Ishikawa (cell line): ENCODE results near the gene WDR64.

Experiments
- CEBPB ChIP-seq: IDR thresholded peaks from 2 replicates; pipeline ENCODE4 v1.6.1; 2012
- CREB1 ChIP-seq: IDR thresholded peaks from 2 replicates; pipeline ENCODE4 v1.6.1; 2012; ENCODE audit warnings: low read depth
- EGR1 ChIP-seq: IDR thresholded peaks from 2 replicates; pipeline ENCODE4 v1.6.1; 2012
- EP300 ChIP-seq: IDR thresholded peaks from 2 replicates; pipeline ENCODE4 v1.6.1; 2012; ENCODE audit warnings: borderline replicate concordance
- FOXM1 ChIP-seq: IDR thresholded peaks from 2 replicates; pipeline ENCODE4 v1.6.1; 2012; ENCODE audit warnings: low read depth, borderline replicate concordance
- NFIC ChIP-seq: IDR thresholded peaks from 2 replicates; pipeline ENCODE4 v1.6.1; 2012
- RAD21 ChIP-seq: IDR thresholded peaks from 2 replicates; pipeline ENCODE4 v1.6.1; 2012; ENCODE audit warnings: low read depth
- TAF1 ChIP-seq: IDR thresholded peaks from 2 replicates; pipeline ENCODE4 v1.6.1; 2012; ENCODE audit warnings: low read depth, mild to moderate bottlenecking
- TCF12 ChIP-seq: IDR thresholded peaks from 2 replicates; pipeline ENCODE4 v1.6.1; 2012; ENCODE audit warnings: low read depth
- TEAD4 ChIP-seq: IDR thresholded peaks from 2 replicates; pipeline ENCODE4 v1.6.1; 2012
- YY1 ChIP-seq: IDR thresholded peaks from 2 replicates; pipeline ENCODE4 v1.6.1; 2012; ENCODE audit warnings: low read depth
- ZBTB7A ChIP-seq: IDR thresholded peaks from 2 replicates; pipeline ENCODE4 v1.6.1; 2012; ENCODE audit warnings: low read depth
- TF ChIP-seq, protein P1 (sequence below): IDR thresholded peaks from 2 replicates; pipeline ENCODE4 v1.6.1; 2012
- TF ChIP-seq, protein P2 (sequence below): IDR thresholded peaks from 2 replicates; pipeline ENCODE4 v1.6.1; 2012; ENCODE audit warnings: low read depth, mild to moderate bottlenecking

DNA sequence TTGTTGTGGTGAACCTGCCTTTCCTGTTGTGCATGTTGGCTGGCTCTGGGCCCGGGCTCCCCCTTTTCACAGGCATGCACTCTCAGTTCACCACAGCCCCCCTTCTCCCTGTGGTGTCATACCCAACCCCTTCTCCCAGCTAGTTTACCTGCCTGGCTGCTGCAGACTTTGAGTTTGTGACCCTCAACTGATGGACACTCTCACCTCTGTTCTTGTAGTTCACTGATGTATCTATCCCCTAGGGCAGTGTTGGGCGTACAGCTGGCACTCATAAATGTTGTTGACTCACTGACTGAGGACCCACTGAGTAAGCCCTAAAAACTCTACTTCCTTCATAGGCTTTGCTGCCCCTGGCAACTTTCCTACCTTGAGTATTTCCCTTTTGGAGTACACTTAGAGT lies 54.9 kb downstream of the WDR64 start:
- TF ChIP-seq, protein P1, sequence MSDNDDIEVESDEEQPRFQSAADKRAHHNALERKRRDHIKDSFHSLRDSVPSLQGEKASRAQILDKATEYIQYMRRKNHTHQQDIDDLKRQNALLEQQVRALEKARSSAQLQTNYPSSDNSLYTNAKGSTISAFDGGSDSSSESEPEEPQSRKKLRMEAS: no peak
- TF ChIP-seq TAF1: no peak
- no peak for TF ChIP-seq EGR1
- TF ChIP-seq TEAD4: no peak
- no peak for TF ChIP-seq NFIC
- TF ChIP-seq, protein P2, sequence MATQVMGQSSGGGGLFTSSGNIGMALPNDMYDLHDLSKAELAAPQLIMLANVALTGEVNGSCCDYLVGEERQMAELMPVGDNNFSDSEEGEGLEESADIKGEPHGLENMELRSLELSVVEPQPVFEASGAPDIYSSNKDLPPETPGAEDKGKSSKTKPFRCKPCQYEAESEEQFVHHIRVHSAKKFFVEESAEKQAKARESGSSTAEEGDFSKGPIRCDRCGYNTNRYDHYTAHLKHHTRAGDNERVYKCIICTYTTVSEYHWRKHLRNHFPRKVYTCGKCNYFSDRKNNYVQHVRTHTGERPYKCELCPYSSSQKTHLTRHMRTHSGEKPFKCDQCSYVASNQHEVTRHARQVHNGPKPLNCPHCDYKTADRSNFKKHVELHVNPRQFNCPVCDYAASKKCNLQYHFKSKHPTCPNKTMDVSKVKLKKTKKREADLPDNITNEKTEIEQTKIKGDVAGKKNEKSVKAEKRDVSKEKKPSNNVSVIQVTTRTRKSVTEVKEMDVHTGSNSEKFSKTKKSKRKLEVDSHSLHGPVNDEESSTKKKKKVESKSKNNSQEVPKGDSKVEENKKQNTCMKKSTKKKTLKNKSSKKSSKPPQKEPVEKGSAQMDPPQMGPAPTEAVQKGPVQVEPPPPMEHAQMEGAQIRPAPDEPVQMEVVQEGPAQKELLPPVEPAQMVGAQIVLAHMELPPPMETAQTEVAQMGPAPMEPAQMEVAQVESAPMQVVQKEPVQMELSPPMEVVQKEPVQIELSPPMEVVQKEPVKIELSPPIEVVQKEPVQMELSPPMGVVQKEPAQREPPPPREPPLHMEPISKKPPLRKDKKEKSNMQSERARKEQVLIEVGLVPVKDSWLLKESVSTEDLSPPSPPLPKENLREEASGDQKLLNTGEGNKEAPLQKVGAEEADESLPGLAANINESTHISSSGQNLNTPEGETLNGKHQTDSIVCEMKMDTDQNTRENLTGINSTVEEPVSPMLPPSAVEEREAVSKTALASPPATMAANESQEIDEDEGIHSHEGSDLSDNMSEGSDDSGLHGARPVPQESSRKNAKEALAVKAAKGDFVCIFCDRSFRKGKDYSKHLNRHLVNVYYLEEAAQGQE: no peak
- TF ChIP-seq EP300: no peak
- TF ChIP-seq TCF12: no peak
- no peak for TF ChIP-seq CEBPB
- no peak for TF ChIP-seq FOXM1
- TF ChIP-seq ZBTB7A: no peak
- no peak for TF ChIP-seq YY1
- no peak for TF ChIP-seq CREB1
- no peak for TF ChIP-seq RAD21
